ENCODE measurements around the gene PRPF38B.
A peak's percentile ranks its signal among the peaks of the same experiment; 100 is the strongest.
"Not testable (repeated sequence)": the region's sequence is repeated elsewhere in the genome, so short reads cannot be mapped to it uniquely, and the experiment has no call there.

Gene PRPF38B

GRCh38 chr1:108691942-108692723 lies at the start of gene PRPF38B:
PRPF38B (plus strand) TSS chr1:108692310; CDS start chr1:108692592, 282 bp downstream.
- peak; percentile 79 to 99 for DNase-seq

- DNase-seq: peak in 1 of 2 donors; percentile 60
These were observed 48.4 kb upstream of the PRPF38B start for GRCh38 chr1:108643492-108644335.

- DNase-seq: no peak
These were observed 47.1 kb upstream of the PRPF38B start for GRCh38 chr1:108644984-108645383.

GRCh38 chr1:108645564-108646184 lies 46.4 kb upstream of the PRPF38B start:
- no peak for DNase-seq

- no peak for DNase-seq
These were observed 45.9 kb upstream of the PRPF38B start for GRCh38 chr1:108646265-108646647.

- DNase-seq: peak; percentile 47 to 96
These were observed 45.4 kb upstream of the PRPF38B start for GRCh38 chr1:108646648-108647269.

- no peak for DNase-seq
These were observed 38.5 kb upstream of the PRPF38B start for GRCh38 chr1:108653431-108654105.

GRCh38 chr1:108657356-108658080 lies 34.6 kb upstream of the PRPF38B start:
- no peak for DNase-seq

- DNase-seq: peak; percentile 57 to 81
These were observed 31.0 kb upstream of the PRPF38B start, which contains the start of gene HENMT1 for GRCh38 chr1:108661030-108661609. HENMT1 (minus strand) TSS chr1:108661093; CDS start chr1:108659884, 1,209 bp downstream.

GRCh38 chr1:108663074-108663473 lies 29.0 kb upstream of the PRPF38B start:
- DNase-seq: no peak

GRCh38 chr1:108664481-108664880 lies 27.6 kb upstream of the PRPF38B start:
- DNase-seq: no peak

GRCh38 chr1:108665067-108665466 lies 27.0 kb upstream of the PRPF38B start:
- no peak for DNase-seq

GRCh38 chr1:108665771-108666170 lies 26.3 kb upstream of the PRPF38B start:
- no peak for DNase-seq

GRCh38 chr1:108667422-108667821 lies 24.7 kb upstream of the PRPF38B start:
- not testable (repeated sequence) for DNase-seq

- no peak for DNase-seq
These were observed 23.3 kb upstream of the PRPF38B start for GRCh38 chr1:108668777-108669176.

GRCh38 chr1:108669679-108670078 lies 22.4 kb upstream of the PRPF38B start:
- no peak for DNase-seq

GRCh38 chr1:108670131-108670773 lies 21.9 kb upstream of the PRPF38B start:
- no peak for DNase-seq

GRCh38 chr1:108671143-108671542 lies 21.0 kb upstream of the PRPF38B start:
- no peak for DNase-seq

- DNase-seq: no peak
These were observed 13.4 kb upstream of the PRPF38B start for GRCh38 chr1:108678706-108679105.

GRCh38 chr1:108679586-108680213 lies 12.4 kb upstream of the PRPF38B start:
- DNase-seq: no peak

All from bone marrow (tissue), 2 donors.